Measurements from ENCODE around the gene NNMT. TPM values are rescaled to one million over a fixed set of nuclear protein-coding genes. Genes with fewer than 3 reads are reported as not detected.

The NNMT gene
- total and polyA plus RNA-seq, 9 of the 15 experiments (the other 6 are each of a cell fraction or from before 2014, with no cell fraction given), result 6.1 to 15.0 (median 11.2) TPM

DNA sequence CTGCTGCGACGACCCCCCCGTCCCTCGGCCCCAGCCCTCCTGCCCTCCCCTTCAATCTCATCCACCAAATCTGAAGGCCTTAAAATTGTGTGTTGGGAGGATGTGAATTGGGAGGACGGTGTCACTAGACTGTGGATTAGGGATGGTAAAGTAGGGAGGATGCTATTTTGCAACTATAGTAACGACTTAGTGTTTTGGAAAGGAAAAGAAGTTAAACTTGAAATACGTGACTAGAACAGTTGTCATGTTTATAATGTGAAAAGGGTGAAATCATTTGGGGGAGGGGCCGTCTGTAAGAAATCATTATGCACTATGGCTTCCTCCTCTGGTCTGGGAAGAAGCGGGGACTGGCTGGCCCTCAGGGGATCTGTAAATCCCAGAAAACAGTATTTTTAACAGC is 43.4 kb upstream of the NNMT start (continued):
- TF ChIP-seq PHB2 (IDR thresholded peaks at IDR 0.05; ENCODE audit: low read depth) (no peak), GABPB2 (CRISPR knock-in tag; conservative IDR thresholded peaks at IDR 0.05) (no peak), CREBBP (IDR thresholded peaks at IDR 0.05; ENCODE audit: low read depth, low read length) (no peak), MAFF (IDR thresholded peaks at IDR 0.05; ENCODE audit: low read length) (no peak), GTF2E2 (tag; IDR thresholded peaks at IDR 0.05) (no peak), RBM22 (IDR thresholded peaks at IDR 0.05; ENCODE audit: low read depth, low read length, poor library complexity, severe bottlenecking) (no peak)
- TF ChIP-seq, protein P1, sequence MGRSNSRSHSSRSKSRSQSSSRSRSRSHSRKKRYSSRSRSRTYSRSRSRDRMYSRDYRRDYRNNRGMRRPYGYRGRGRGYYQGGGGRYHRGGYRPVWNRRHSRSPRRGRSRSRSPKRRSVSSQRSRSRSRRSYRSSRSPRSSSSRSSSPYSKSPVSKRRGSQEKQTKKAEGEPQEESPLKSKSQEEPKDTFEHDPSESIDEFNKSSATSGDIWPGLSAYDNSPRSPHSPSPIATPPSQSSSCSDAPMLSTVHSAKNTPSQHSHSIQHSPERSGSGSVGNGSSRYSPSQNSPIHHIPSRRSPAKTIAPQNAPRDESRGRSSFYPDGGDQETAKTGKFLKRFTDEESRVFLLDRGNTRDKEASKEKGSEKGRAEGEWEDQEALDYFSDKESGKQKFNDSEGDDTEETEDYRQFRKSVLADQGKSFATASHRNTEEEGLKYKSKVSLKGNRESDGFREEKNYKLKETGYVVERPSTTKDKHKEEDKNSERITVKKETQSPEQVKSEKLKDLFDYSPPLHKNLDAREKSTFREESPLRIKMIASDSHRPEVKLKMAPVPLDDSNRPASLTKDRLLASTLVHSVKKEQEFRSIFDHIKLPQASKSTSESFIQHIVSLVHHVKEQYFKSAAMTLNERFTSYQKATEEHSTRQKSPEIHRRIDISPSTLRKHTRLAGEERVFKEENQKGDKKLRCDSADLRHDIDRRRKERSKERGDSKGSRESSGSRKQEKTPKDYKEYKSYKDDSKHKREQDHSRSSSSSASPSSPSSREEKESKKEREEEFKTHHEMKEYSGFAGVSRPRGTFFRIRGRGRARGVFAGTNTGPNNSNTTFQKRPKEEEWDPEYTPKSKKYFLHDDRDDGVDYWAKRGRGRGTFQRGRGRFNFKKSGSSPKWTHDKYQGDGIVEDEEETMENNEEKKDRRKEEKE (IDR thresholded peaks at IDR 0.05; ENCODE audit: borderline replicate concordance in 1 of 2, control insufficient read depth in 1 of 2, low read depth in 2 of 2, low read length in 1 of 2), result no peak
- TF ChIP-seq, protein P2, sequence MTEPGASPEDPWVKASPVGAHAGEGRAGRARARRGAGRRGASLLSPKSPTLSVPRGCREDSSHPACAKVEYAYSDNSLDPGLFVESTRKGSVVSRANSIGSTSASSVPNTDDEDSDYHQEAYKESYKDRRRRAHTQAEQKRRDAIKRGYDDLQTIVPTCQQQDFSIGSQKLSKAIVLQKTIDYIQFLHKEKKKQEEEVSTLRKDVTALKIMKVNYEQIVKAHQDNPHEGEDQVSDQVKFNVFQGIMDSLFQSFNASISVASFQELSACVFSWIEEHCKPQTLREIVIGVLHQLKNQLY (CRISPR knock-in tag; conservative IDR thresholded peaks at IDR 0.05), result no peak
- TF ChIP-seq, protein P3, sequence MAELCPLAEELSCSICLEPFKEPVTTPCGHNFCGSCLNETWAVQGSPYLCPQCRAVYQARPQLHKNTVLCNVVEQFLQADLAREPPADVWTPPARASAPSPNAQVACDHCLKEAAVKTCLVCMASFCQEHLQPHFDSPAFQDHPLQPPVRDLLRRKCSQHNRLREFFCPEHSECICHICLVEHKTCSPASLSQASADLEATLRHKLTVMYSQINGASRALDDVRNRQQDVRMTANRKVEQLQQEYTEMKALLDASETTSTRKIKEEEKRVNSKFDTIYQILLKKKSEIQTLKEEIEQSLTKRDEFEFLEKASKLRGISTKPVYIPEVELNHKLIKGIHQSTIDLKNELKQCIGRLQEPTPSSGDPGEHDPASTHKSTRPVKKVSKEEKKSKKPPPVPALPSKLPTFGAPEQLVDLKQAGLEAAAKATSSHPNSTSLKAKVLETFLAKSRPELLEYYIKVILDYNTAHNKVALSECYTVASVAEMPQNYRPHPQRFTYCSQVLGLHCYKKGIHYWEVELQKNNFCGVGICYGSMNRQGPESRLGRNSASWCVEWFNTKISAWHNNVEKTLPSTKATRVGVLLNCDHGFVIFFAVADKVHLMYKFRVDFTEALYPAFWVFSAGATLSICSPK (IDR thresholded peaks at IDR 0.05; ENCODE audit: borderline replicate concordance), result no peak

All from K562 (cell line).